Measurements from ENCODE around the gene HSPH1. TPM values are rescaled to one million over a fixed set of nuclear protein-coding genes. Genes with fewer than 3 reads are reported as not detected.
A peak's percentile ranks its signal among the peaks of the same experiment; 100 is the strongest.
"Not testable (repeated sequence)": the region's sequence is repeated elsewhere in the genome, so short reads cannot be mapped to it uniquely, and the experiment has no call there.

The HSPH1 gene
- total RNA-seq, 3 donors from 2014 or later = 312 to 333 (median 322) TPM

- Mint-ChIP-seq H3K27me3 (ENCODE audit: low read depth) (peaks cover 6% of the 10 kb centered on the region), H3K36me3 (ENCODE audit: insufficient read depth) (no peaks in the 10 kb centered on the region), H3K9me3 (no peaks in the 10 kb centered on the region), H3K4me1 (ENCODE audit: low read depth) (no peaks in the 10 kb centered on the region), H3K4me3 (no peak overlapping the region)
- DNase-seq (no peak), ATAC-seq (no peak)
Measured at GRCh38 chr13:31192306-31192705, 30.6 kb upstream of the HSPH1 start.

- no peaks in the 10 kb centered on the region for H3K4me1 Mint-ChIP-seq (ENCODE audit: low read depth)
- H3K4me3 Mint-ChIP-seq = no peak overlapping the region
- no peak for ATAC-seq
- no peaks in the 10 kb centered on the region for H3K9me3 Mint-ChIP-seq
- no peak for DNase-seq
- H3K27me3 Mint-ChIP-seq (ENCODE audit: low read depth) = peaks cover 6% of the 10 kb centered on the region
- H3K36me3 Mint-ChIP-seq (ENCODE audit: insufficient read depth) = no peaks in the 10 kb centered on the region
Measured at GRCh38 chr13:31191748-31192147, 30.0 kb upstream of the HSPH1 start.

- Mint-ChIP-seq H3K9me3 (no peaks in the 10 kb centered on the region), H3K36me3 (ENCODE audit: insufficient read depth) (no peaks in the 10 kb centered on the region), H3K4me3 (no peak overlapping the region), H3K27me3 (ENCODE audit: low read depth) (peaks cover 3% of the 10 kb centered on the region), H3K4me1 (ENCODE audit: low read depth) (no peaks in the 10 kb centered on the region)
- DNase-seq (no peak), ATAC-seq (no peak)
Measured at GRCh38 chr13:31184981-31185645, 23.4 kb upstream of the HSPH1 start.

- DNase-seq = no peak
- peaks cover 3% of the 10 kb centered on the region for H3K27me3 Mint-ChIP-seq (ENCODE audit: low read depth)
- H3K9me3 Mint-ChIP-seq = no peaks in the 10 kb centered on the region
- ATAC-seq = no peak
- H3K4me1 Mint-ChIP-seq (ENCODE audit: low read depth) = no peaks in the 10 kb centered on the region
- no peak overlapping the region for H3K4me3 Mint-ChIP-seq
- no peaks in the 10 kb centered on the region for H3K36me3 Mint-ChIP-seq (ENCODE audit: insufficient read depth)
Measured at GRCh38 chr13:31184451-31184850, 22.7 kb upstream of the HSPH1 start.

DNA sequence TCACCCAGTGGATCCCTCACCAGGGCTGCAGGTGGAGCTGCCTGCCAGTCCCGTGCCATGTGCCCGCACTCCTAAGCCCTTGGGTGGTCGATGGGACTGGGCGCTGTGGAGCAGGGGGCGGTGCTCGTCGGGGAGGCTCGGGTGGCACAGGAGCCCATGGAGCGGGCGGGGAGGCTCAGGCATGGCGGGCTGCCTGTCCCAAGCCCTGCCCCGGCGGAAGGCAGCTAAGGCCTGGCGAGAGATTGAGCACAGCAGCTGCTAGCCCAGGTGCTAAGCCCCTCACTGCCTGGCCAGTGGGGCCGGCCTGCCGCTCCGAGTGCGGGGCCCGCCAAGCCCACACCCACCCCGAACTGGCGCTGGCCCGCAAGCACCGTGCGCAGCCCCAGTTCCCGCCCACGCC is 21.3 kb upstream of the HSPH1 start:
- H3K36me3 Mint-ChIP-seq (ENCODE audit: insufficient read depth) = no peaks in the 10 kb centered on the region
- no peaks in the 10 kb centered on the region for H3K4me1 Mint-ChIP-seq (ENCODE audit: low read depth)

GRCh38 chr13:31179754-31180153 is 18.1 kb upstream of the HSPH1 start:
- DNase-seq (no peak), ATAC-seq (no peak)
- no peaks in the 10 kb centered on the region for H3K9me3 Mint-ChIP-seq
- H3K4me3 Mint-ChIP-seq = no peak overlapping the region
- H3K4me1 Mint-ChIP-seq (ENCODE audit: low read depth) = no peaks in the 10 kb centered on the region
- H3K36me3 Mint-ChIP-seq (ENCODE audit: insufficient read depth) = no peaks in the 10 kb centered on the region
- H3K27me3 Mint-ChIP-seq (ENCODE audit: low read depth) = no peaks in the 10 kb centered on the region

More for the DNA sequence above, 21.3 kb upstream of the HSPH1 start:
- H3K4me3 Mint-ChIP-seq = no peak overlapping the region
- ATAC-seq = no peak
- no peaks in the 10 kb centered on the region for H3K9me3 Mint-ChIP-seq
- DNase-seq = no peak
- peaks cover 3% of the 10 kb centered on the region for H3K27me3 Mint-ChIP-seq (ENCODE audit: low read depth)

DNA sequence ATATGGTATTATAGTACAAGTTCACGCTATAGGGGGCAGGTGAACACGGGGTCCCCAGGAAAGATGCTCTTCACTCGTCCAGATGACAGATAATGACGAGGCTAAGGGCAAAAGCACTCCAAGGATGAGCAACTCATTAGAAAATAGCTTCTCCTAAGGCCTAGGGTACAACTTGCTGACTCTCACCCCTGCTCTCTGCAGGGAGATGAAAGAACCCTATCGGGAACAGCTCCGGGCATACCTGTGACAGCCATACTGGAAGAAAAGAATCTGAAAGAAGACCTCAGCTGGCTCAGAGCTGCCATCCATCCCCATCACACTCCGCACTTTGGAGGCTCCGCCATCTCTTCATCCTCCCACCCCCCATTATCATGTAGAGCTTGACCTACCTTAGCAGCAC is 17.5 kb upstream of the HSPH1 start:
- no peak for ATAC-seq

DNA sequence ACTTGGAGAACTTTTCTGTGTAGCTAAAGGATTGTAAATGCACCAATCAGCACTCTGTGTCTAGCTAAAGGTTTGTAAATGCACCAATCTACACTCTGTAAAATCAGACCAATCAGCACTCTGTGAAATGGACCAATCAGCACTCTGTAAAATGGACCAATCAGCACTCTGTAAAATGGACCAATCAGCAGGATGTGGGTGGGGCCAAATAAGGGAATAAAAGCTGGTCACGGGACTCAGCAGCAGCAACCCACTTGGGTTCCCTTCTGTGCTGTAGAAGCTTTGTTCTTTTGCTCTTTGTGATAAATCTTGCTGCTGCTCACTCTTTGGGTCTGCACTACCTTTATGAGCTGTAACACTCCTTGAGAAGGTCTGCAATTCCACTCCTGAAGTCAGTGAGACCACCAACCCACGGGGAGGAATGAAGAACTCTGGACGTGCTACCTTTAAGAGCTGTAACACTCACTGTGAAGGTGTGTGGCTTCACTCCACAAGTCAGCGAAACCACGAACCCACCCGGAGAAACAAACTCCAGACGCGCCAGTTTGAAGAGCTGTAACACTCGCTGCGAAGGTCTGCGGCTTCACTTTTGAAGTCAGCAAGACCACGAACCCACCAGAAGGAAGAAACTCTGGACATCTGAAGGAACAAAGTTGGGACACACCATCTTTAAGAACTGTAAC is 16.2 kb upstream of the HSPH1 start:
- H3K36me3 Mint-ChIP-seq (ENCODE audit: insufficient read depth); H3K4me3 Mint-ChIP-seq; H3K9me3 Mint-ChIP-seq; H3K27me3 Mint-ChIP-seq (ENCODE audit: low read depth); DNase-seq; H3K4me1 Mint-ChIP-seq (ENCODE audit: low read depth): not testable (repeated sequence)
- peak in 1 of 2 donors; percentile 43 for ATAC-seq

More for the DNA sequence above, 17.5 kb upstream of the HSPH1 start:
- no peaks in the 10 kb centered on the region for H3K27me3 Mint-ChIP-seq (ENCODE audit: low read depth)
- H3K9me3 Mint-ChIP-seq = no peaks in the 10 kb centered on the region
- H3K4me3 Mint-ChIP-seq = no peak overlapping the region
- no peaks in the 10 kb centered on the region for H3K4me1 Mint-ChIP-seq (ENCODE audit: low read depth)
- no peaks in the 10 kb centered on the region for H3K36me3 Mint-ChIP-seq (ENCODE audit: insufficient read depth)
- no peak for DNase-seq

- Mint-ChIP-seq H3K36me3 (ENCODE audit: insufficient read depth) (no peaks in the 10 kb centered on the region), H3K27me3 (ENCODE audit: low read depth) (peaks cover 11% of the 10 kb centered on the region), H3K9me3 (no peaks in the 10 kb centered on the region), H3K4me3 (no peak overlapping the region), H3K4me1 (ENCODE audit: low read depth) (no peaks in the 10 kb centered on the region)
- ATAC-seq (no peak), DNase-seq (no peak)
Measured at GRCh38 chr13:31175847-31176532, 14.3 kb upstream of the HSPH1 start.

GRCh38 chr13:31174018-31174417 is 12.3 kb upstream of the HSPH1 start:
- no peak for ATAC-seq
- no peaks in the 10 kb centered on the region for H3K4me1 Mint-ChIP-seq (ENCODE audit: low read depth)
- H3K36me3 Mint-ChIP-seq (ENCODE audit: insufficient read depth) = no peaks in the 10 kb centered on the region
- H3K27me3 Mint-ChIP-seq (ENCODE audit: low read depth) = peaks cover 11% of the 10 kb centered on the region
- H3K4me3 Mint-ChIP-seq = no peak overlapping the region
- DNase-seq = no peak
- H3K9me3 Mint-ChIP-seq = no peaks in the 10 kb centered on the region

GRCh38 chr13:31172535-31172934 is 10.8 kb upstream of the HSPH1 start:
- Mint-ChIP-seq H3K27me3 (ENCODE audit: low read depth) (peaks cover 11% of the 10 kb centered on the region), H3K4me1 (ENCODE audit: low read depth) (no peaks in the 10 kb centered on the region), H3K9me3 (no peaks in the 10 kb centered on the region)

DNA sequence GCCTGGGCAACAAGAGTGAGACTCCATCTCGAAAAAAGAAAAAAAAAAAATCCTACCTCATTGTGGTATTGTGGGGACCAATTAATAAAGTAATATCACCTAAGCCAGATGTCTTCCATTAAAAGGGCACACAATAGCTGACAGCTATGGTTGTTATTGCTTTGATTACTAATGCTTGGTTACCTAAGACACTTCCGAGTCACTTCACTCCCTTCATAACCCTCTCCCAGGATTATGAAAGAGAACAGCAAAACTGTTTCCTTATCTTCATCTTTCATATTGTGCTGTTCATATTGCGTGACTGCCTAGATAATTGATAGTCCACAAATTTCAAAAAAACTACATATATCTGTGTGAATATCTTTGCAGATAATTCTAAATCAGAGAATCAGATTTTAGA is 10.3 kb upstream of the HSPH1 start:
- DNase-seq (no peak), ATAC-seq (no peak)
- H3K27me3 Mint-ChIP-seq (ENCODE audit: low read depth) = peaks cover 11% of the 10 kb centered on the region
- no peaks in the 10 kb centered on the region for H3K9me3 Mint-ChIP-seq
- H3K36me3 Mint-ChIP-seq (ENCODE audit: insufficient read depth) = no peaks in the 10 kb centered on the region
- no peak overlapping the region for H3K4me3 Mint-ChIP-seq
- H3K4me1 Mint-ChIP-seq (ENCODE audit: low read depth) = no peaks in the 10 kb centered on the region

More at GRCh38 chr13:31172535-31172934, 10.8 kb upstream of the HSPH1 start:
- ATAC-seq (no peak), DNase-seq (no peak)
- Mint-ChIP-seq H3K4me3 (no peak overlapping the region), H3K36me3 (ENCODE audit: insufficient read depth) (no peaks in the 10 kb centered on the region)

DNA sequence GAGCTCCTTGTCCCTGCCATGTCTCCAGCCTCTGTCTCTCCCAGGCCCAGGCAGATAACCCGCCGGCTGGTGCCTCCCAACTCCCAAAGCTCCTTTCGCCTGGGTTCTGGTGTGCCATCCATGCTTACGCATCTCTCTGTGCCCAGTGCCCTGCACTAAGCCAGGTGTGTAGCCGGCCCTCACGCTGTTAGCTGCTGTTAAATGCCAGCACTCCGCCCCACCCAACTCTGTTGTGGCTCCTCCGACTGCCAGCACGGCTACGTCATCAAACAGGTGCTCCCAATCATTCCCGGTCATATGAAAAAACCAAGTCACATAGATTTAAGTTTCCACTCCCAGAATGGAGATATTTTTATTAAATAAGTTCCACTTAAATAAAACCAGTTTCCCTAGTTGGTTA is 7.0 kb upstream of the HSPH1 start:
- DNase-seq (no peak), ATAC-seq (no peak)
- peaks cover 8% of the 10 kb centered on the region for H3K27me3 Mint-ChIP-seq (ENCODE audit: low read depth)
- peaks cover 2% of the 10 kb centered on the region for H3K4me1 Mint-ChIP-seq (ENCODE audit: low read depth)
- H3K4me3 Mint-ChIP-seq = no peak overlapping the region
- H3K36me3 Mint-ChIP-seq (ENCODE audit: insufficient read depth) = no peaks in the 10 kb centered on the region
- no peaks in the 10 kb centered on the region for H3K9me3 Mint-ChIP-seq

DNA sequence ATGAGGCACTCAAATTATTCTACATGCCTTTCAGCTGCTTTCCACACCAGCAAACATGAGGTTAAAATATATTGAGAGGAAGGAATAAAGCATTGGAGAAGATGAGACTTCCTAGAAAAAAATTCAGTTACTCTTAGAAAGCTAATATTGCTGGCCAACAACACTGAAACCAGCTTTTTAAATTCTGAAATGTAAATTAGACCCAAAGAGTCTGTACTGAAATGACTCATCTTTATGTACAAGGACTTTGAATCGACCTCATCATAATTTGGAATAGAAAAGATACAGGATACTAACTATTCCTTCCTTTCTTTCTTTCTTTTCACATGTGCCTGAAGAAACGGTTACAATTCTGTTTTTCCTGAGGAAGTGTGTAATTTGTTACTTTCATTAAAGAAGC is 6.5 kb upstream of the HSPH1 start:
- Mint-ChIP-seq H3K4me3 (no peak overlapping the region), H3K36me3 (ENCODE audit: insufficient read depth) (no peaks in the 10 kb centered on the region), H3K4me1 (ENCODE audit: low read depth) (peaks cover 8% of the 10 kb centered on the region), H3K9me3 (no peaks in the 10 kb centered on the region), H3K27me3 (ENCODE audit: low read depth) (peaks cover 7% of the 10 kb centered on the region)
- no peak for ATAC-seq
- no peak for DNase-seq

GRCh38 chr13:31167490-31167889 is 5.8 kb upstream of the HSPH1 start:
- DNase-seq (no peak), ATAC-seq (no peak)
- H3K36me3 Mint-ChIP-seq (ENCODE audit: insufficient read depth) = no peaks in the 10 kb centered on the region
- peaks cover 14% of the 10 kb centered on the region for H3K4me1 Mint-ChIP-seq (ENCODE audit: low read depth)
- no peak overlapping the region for H3K4me3 Mint-ChIP-seq
- no peaks in the 10 kb centered on the region for H3K9me3 Mint-ChIP-seq
- peaks cover 2% of the 10 kb centered on the region for H3K27me3 Mint-ChIP-seq (ENCODE audit: low read depth)
